HEK293 (cell line): ENCODE measurements around the gene AFF4.
"Not testable (repeated sequence)": the region's sequence is repeated elsewhere in the genome, so short reads cannot be mapped to it uniquely, and the experiment has no call there.

Experiments used
- CTCF ChIP-seq: fragments of 450-650 bp; formaldehyde crosslinking; IDR thresholded peaks from 2 replicates; pipeline ENCODE4 v1.5.1; 2016; ENCODE audit warnings: missing biosample characterization, missing genetic modification characterization
- ZBTB8A ChIP-seq: fragments of 450-650 bp; formaldehyde crosslinking; IDR thresholded peaks from 2 replicates; pipeline ENCODE4 v1.5.1; 2016; ENCODE audit warnings: missing biosample characterization, missing genetic modification characterization
- ZNF175 ChIP-seq: fragments of 450-650 bp; formaldehyde crosslinking; IDR thresholded peaks from 2 replicates; pipeline ENCODE4 v1.5.1; 2016; ENCODE audit warnings: missing biosample characterization, missing genetic modification characterization
- ZNF837 ChIP-seq: fragments of 450-650 bp; formaldehyde crosslinking; IDR thresholded peaks from 2 replicates; pipeline ENCODE4 v1.5.1; 2016; ENCODE audit warnings: missing biosample characterization, missing genetic modification characterization

- TF ChIP-seq CTCF (tag by site-specific recombination); ZNF837 (tag by site-specific recombination); ZNF175 (tag by site-specific recombination); ZBTB8A: not testable (repeated sequence)
Measured at GRCh38 chr5:132956166-132956799, 7.2 kb downstream of the AFF4 start.
